GM19324 (cell line): ENCODE measurements around the gene JADE2.
A peak's percentile ranks its signal among the peaks of the same experiment; 100 is the strongest.
"Not testable (repeated sequence)": the region's sequence is repeated elsewhere in the genome, so short reads cannot be mapped to it uniquely, and the experiment has no call there.

Experiments used
- ATAC-seq: cut with Tn5 transposase; IDR thresholded peaks from one replicate; pipeline ENCODE4 v1.9.1; 2021; ENCODE audit warnings: mild to moderate bottlenecking, moderate library complexity; ENCODE audit not compliant: unreplicated experiment, low FRiP score

The JADE2 gene

DNA sequence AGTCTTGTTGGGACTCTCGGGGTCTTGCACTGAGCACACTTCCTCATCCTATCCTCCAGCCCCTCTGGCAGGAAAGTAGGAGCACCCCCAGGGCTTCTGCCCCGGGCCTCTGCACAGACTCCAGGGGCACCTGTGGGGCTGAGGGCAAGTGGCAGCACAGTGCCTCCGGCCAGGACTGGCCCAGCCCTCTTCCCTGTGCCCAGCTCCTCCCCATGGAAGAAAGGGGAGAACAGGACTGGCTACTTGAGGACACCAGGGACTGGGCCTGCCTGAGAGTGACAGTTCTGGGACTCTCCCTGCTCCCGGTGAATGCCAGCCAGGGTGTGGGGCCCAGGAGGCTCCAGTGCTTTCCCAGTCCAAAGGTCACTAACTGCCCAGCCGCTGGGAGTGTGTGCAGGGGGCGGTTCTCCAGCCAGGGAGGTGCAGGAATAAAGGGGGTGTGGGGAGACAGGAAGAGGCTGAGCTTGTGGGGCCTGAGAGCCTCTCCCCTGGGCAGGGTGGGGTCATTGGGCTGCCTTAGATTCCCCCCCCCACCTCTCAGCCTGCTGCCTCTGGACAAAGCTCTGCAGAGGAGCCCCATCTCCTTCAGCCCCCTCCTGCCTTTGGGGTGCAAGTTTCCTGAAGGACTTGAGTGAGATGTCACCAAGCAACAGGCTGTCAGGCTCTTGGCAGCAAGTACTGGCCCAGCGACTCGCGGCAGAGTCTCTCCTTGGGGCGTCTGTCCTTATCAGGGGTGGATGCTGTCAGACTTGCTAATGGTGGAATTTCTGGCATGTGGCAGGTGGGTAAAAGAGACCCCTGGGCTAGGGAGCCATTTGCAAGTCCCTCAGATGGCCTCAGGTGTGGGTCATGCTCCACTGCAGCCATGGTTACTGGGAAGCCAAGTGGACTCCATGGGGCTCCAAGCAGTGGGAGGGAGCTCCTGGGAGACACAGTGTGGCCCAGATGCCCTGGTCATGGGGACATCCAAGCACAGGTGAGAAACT is 19.1 kb upstream of the JADE2 start:
- ATAC-seq, result no peak

- no peak for ATAC-seq
Observed at GRCh38 chr5:134507452-134507851, 18.0 kb upstream of the JADE2 start.

- no peak for ATAC-seq
Observed at GRCh38 chr5:134508521-134509195, 16.8 kb upstream of the JADE2 start.

DNA sequence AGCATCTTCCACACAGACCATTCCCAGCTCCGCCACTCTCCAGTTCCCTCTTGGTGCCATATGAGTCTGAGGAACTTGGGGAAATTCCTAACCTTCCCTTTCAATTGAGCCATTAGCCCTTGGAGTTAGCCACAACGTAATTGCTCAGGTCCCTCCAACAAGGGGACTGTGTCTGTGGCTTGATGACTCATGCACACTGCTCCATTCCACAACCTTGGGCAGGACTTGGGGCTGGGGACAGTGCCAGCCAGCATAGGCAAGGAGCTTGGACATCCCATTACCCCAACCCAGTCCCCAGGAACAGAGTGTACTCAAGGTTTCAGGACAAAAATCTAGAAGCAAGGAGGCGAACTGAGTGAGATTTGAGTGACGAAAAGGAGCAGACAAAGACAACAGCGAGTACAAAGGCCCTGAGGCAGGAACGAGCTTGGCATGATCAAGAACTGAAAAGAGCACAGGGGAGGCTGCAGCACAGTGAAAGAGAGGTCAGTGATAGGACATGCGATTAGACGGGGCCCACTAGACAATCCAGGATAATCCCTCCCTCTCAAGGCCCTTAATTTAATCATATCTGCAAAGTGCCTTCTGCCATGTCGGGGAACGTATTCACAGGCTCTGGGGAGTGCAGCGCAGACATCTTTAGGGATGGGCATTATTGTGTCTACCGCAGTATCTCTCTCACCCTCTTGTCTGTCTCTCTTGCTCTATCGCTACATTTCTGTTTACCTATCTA is 16.0 kb upstream of the JADE2 start:
- ATAC-seq, result no peak

GRCh38 chr5:134510970-134511795 is 14.3 kb upstream of the JADE2 start:
- no peak for ATAC-seq

GRCh38 chr5:134511796-134512660 is 13.4 kb upstream of the JADE2 start:
- ATAC-seq, result no peak

DNA sequence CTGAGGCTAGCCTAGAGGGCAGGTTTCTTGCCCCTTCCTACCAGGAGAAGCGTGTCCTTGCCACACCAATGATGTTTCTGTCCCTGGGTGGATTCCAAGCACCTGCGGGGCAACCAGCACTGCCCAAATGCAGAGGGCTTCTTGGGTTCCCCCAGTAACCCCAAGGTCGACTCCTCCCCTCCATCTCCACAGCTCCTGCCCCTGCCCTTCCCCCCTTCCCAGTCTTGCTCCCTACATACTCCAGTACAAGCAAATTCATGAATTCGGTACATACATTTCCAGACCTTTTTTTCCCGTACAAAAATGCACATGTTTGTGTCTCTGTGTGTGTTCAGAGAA is 12.8 kb upstream of the JADE2 start:
- ATAC-seq, result no peak

- no peak for ATAC-seq
Observed at GRCh38 chr5:134515801-134516200, 9.7 kb upstream of the JADE2 start.

- ATAC-seq, result not testable (repeated sequence)
Observed at GRCh38 chr5:134516984-134517383, 8.5 kb upstream of the JADE2 start.

DNA sequence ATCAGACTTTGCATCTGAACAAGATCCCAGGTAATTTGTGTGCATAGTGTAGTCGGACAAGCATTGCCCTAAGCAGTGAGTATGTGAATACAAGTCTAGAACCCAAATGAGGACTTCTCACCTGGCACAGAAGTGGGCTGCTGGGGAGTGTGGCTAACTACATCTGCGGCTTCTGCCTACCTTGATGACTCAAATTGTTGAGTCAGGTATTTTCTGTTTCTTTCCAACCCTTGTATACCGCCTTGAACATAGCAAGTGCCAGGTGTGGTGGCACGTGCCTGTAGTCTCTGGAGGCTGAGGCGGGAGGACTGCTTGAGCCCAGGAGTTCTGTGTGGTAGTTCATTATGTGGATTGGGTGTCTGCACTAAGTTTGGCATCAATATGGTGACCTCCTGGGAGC is 7.9 kb upstream of the JADE2 start:
- ATAC-seq, result no peak

GRCh38 chr5:134519989-134520388 is 5.5 kb upstream of the JADE2 start:
- no peak for ATAC-seq

GRCh38 chr5:134521841-134522240 is 3.6 kb upstream of the JADE2 start:
- ATAC-seq, result no peak

DNA sequence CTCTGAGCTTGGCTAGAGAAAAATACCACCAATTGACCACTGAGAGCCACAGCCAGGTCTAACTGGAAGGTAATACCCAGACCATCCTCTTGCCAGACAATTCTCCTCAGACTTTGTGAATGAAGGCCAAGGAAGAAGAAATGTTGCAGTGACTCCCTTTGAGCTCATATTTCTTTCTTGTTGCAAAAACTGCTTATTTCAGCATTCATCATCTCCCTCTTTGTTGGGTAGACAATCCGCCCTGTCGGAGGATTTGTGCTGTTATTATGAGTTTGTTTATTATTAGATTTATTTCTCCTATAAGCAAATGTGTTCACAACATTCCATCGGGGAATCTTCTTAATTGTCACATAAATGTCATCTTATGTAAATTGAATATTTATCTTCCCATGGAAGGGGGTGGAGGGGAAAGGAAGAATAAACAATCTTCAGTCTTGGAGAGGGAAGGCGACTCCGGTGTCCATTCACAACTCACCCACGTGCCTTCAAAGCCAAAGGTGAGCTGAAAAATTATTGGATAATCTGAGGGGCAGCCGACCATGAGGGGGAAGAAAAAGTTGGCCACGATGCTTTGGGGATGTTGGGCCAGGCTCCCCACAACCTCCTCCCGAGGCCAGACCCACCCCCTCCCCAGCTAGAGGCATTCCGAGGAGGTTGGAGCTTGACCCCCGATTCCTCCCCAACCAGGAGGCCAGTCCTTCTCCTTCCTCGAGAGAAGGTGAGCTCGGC is 1.8 kb upstream of the JADE2 start:
- no peak for ATAC-seq

DNA sequence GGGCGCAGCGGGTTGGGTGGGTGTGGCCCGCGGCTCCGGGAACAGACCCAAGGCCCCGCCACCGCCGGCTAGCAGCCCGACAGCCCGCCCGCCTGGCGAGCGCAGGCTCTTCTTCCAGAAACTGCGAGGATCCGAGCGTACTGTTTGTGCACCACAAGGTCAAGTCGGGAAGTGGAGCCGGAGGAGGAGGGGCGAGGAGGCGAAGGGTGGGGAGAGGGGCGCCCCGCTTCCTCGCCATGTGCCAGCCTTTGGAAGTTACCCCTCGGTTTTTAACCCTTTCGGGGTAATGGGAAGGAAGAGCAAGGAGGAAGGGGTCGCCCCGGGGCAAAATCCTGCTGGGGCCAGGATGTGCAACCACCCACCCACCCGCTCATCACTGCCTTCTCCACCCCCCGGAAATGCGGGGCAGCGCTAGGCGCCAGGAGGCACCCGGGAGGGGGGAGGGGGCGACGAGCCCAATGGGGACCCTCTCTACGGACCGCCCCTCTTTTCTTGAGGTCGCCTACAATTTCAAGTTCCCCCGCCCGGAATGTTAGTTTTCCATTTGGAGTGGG is 1.1 kb upstream of the JADE2 start:
- ATAC-seq, result no peak

DNA sequence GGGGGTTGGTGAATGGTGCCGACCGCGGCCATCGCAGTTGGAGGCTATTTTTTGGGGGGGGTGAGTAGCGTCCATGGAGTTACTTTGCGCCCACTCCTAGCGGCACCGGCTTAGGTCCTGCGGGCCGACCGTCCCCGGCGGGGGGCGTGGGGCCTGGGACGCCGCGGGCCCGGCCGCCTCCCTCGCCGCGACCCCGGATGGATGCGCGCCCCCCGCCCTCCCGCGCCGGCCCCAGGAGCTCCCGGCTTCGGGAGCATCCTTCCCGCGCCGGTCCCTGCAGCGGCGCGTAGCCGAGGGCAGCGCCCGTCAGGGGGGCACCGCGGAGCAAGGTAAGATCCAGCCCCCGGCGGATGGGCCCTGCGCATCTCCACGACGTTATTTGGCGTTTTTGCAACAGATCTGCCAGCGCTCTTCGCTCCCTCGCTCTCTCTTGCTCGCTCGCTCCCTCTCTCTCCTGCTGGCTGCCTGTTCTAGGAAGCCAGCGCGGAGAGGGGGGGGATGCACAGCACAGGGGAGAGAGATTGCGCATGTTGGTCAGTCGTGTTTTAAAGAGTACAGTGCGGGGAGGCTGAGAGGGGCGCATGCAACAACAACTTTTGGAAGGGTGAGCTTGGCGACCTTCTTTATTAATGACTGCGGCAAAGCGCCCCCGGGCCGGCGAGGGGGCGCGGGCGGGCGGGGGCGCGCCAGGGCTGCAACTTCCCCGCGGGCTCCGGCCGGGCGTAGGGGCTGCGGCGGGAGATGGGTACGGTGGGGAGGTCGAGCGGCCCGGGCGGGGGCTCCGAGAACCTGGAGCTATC is 413 bp downstream of the JADE2 start:
- peak; percentile 14 for ATAC-seq

DNA sequence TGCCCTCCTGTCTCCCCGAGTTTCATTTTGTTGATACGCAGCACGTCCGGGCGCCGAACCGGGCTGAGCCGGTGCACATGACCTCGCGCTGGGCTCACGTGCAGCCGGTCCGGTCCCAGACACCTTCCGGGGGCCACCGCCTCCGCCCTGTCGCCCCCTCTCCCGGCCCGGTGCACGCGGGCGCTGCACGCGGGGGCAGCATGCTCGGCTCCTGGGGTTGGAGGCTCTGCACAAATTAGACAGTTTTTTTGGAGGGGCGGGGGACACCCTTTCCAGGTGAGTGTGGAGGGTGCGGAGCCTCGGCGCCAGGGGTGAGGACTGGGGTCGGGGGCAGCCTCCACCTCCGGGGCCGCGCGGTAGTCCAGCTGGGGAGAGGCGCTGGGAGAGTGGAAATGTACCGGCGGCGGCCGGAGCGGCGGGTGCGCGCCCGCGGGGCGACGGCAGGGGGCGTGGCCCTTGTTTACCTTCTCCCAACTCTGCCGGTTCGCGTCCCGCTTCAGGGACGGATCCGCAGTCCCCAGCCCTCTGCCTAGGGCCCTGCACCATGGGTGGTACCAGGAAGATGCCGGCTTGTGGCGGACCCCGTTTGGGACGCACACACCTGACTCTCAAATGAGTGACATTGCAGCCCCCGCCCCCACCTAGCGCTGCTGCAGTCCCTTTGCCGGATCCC is 1.1 kb downstream of the JADE2 start:
- ATAC-seq, result no peak
